Hepatocyte (in vitro differentiated cells): Measurements from ENCODE around the gene UMAD1.

ENCODE experiments used
- EZH2 ChIP-seq: fragments of 200-600 bp; sonication (generic); IDR thresholded peaks from 2 replicates; pipeline ENCODE4 v1.6.1; 2016; ENCODE audit warnings: antibody characterized with exemption, mild to moderate bottlenecking, borderline replicate concordance
- TF ChIP-seq, protein P1 (sequence below): fragments of 200-600 bp; sonication (generic); IDR thresholded peaks from 2 replicates; pipeline ENCODE4 v1.5.1; 2016; ENCODE audit warnings: antibody characterized with exemption, mild to moderate bottlenecking; ENCODE audit not compliant: poor library complexity

GRCh38 chr7:7713730-7714129 is 73.2 kb downstream of the UMAD1 start:
- TF ChIP-seq EZH2: no peak
- TF ChIP-seq, protein P1, sequence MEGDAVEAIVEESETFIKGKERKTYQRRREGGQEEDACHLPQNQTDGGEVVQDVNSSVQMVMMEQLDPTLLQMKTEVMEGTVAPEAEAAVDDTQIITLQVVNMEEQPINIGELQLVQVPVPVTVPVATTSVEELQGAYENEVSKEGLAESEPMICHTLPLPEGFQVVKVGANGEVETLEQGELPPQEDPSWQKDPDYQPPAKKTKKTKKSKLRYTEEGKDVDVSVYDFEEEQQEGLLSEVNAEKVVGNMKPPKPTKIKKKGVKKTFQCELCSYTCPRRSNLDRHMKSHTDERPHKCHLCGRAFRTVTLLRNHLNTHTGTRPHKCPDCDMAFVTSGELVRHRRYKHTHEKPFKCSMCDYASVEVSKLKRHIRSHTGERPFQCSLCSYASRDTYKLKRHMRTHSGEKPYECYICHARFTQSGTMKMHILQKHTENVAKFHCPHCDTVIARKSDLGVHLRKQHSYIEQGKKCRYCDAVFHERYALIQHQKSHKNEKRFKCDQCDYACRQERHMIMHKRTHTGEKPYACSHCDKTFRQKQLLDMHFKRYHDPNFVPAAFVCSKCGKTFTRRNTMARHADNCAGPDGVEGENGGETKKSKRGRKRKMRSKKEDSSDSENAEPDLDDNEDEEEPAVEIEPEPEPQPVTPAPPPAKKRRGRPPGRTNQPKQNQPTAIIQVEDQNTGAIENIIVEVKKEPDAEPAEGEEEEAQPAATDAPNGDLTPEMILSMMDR: no peak
